Esophagus muscularis mucosa (tissue), 4 donors: ENCODE results near the gene CTRB1. TPM values are rescaled to one million over a fixed set of nuclear protein-coding genes. Genes with fewer than 3 reads are reported as not detected.
A peak's percentile ranks its signal among the peaks of the same experiment; 100 is the strongest.

Experiments
- DNase-seq: peaks from one replicate; pipeline ENCODE4 v3.0.0-alpha.2; 2017; ENCODE audit errors: extremely low spot score
- H3K27ac ChIP-seq, 4 donors: fragments of 200-600 bp; sonication (generic); replicated peaks in 1 of 4; 1 replicate in 3 of 4; 2 replicates in 1 of 4; pipeline ENCODE4 v1.5.1; 2016 to 2019; ENCODE audit warnings: mild to moderate bottlenecking in 1 of 4
- H3K27me3 ChIP-seq, 4 donors: fragments of 200-600 bp; sonication (generic); one replicate each; pipeline versions ENCODE4 v1.5.1 to v1.6.0; 2016 to 2019
- H3K36me3 ChIP-seq, 4 donors: fragments of 200-600 bp; sonication (generic); one replicate each; pipeline ENCODE4 v1.5.1; 2016 to 2019
- H3K4me1 ChIP-seq, 4 donors: fragments of 200-600 bp; sonication (generic); one replicate each; pipeline ENCODE4 v1.5.1; 2016 to 2019
- H3K4me3 ChIP-seq, 4 donors: fragments of 200-600 bp; sonication (generic); 1 replicate in 2 of 4; 2 replicates in 2 of 4; pipeline ENCODE4 v1.5.1; 2016 to 2019; ENCODE audit warnings: mild to moderate bottlenecking in 4 of 4, moderate library complexity in 1 of 4
- H3K9me3 ChIP-seq, 4 donors: fragments of 200-600 bp; sonication (generic); 1 replicate in 3 of 4; 2 replicates in 1 of 4; pipeline ENCODE4 v1.5.1; 2016 to 2019
- EP300 ChIP-seq: sonication (generic); formaldehyde crosslinking; IDR thresholded peaks from one replicate; pipeline ENCODE4 v1.6.1; 2017; ENCODE audit warnings: antibody characterized with exemption
- POLR2A ChIP-seq: fragments of 450-650 bp; IDR thresholded peaks from one replicate; pipeline ENCODE4 v1.6.1; 2017; ENCODE audit warnings: antibody characterized with exemption, moderate library complexity, mild to moderate bottlenecking, low read depth
- POLR2AphosphoS5 ChIP-seq, 2 donors: sonication (generic); formaldehyde crosslinking; IDR thresholded peaks; one replicate each; pipeline ENCODE4 v1.6.1; 2017; ENCODE audit warnings: antibody characterized with exemption in 2 of 2
- WGBS: methylation state at CpG from one replicate; pipeline ENCODE4 v1.1.5; 2018; 5-methylcytosine and 5-hydroxymethylcytosine counted together
- intact Hi-C: fragments of 100-400 bp; cut with DNase I; formaldehyde crosslinking; loops from one replicate; pipeline ENCODE4 v1.15.1; 2023
- total RNA-seq, 4 donors: library from RNA; depleted of rRNA; stranded (reverse); fragments of >200 nt; gene quantifications; one replicate each; pipeline versions ENCODE4 v1.1.0 to v1.2.1, GENCODE V29; 2016
- TF ChIP-seq, protein P1 (sequence below), 3 experiments: fragments of 200-600 bp in 2 of 3; fragments of 450-650 bp in 1 of 3; sonication (generic) in 2 of 3; IDR thresholded peaks; one replicate each; pipeline ENCODE4 v1.5.1; 2017 to 2019; ENCODE audit warnings: antibody characterized with exemption in 3 of 3, mild to moderate bottlenecking in 2 of 3, moderate library complexity in 1 of 3

CTRB1 gene
- total RNA-seq, 4 donors from 2014 or later, result not detected

DNA sequence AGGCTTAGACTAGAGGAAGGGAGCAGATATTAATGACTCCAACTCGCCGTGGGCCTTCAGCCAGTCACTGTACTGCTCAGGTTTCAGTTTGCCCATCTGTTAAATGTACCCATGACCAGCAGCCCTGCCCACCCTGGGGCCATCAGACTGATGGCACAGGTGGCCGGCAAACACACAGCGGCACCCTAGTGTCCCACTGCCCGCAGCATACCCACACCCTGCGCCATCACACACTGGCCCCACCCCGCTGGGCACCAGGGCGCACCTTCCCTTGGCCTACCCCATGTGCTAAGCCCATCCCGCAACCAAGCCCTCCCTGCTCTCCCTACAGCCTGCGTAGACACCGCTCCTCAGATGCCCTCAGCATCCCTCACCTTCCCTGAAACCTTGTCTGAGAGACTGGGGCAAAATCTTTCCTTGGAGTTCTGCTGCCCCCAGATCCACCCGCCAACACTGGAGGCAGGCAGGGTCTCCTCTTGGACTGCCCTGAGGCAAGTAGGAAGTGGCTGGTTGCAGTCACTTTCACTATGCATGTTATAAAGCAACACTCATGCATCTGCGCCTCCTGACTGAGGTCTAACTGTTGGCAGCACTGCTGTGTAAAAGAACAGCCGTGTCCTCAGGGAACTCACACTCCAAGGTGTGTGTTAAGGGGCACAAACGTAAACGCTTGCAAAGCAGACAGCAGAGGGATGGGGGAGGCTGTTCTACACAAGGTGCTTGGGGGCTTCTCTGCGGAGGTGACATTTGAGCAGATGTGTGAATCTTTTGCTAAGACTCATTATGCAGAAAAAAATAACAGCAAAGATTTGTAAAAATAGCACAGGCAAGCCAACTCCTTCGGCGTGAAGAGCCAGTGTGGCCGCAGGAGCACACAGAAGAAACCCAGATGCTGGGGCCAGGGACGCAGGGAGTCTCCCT is 39.4 kb downstream of the CTRB1 start:
- 70% methylated on average over 16 of the region's 21 CpGs for WGBS
- intact Hi-C loops, result no loop called here
- no peak overlapping the region for H3K4me3 ChIP-seq

DNA sequence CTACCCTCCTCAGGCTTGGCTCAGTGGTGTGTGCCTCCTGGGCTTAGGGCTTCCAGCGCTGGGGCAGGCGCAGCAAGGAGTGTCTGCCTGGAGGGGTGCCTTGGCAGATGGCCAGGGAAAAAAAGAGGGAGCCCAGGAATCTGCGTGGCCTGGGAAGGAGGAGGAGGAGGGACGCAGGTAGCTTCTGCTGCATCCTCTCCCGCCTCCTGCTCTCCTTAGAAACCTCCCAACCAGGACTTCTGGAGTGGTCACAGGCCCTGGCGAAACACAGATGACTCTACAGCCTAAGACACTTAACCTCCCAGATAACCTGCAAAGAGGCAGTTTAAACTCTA is 40.0 kb downstream of the CTRB1 start:
- no peak overlapping the region for H3K27ac ChIP-seq
- peaks cover 0 to 5% (median 0%) of the 10 kb centered on the region in 4 donors for H3K36me3 ChIP-seq
- intact Hi-C loops, result no loop called here
- WGBS, result 86% methylated on average over 4 of the region's 6 CpGs
- no peaks in the 10 kb centered on the region for H3K27me3 ChIP-seq
- TF ChIP-seq POLR2A (no peak), EP300 (no peak), POLR2AphosphoS5 (IDR thresholded peaks at IDR 0.05) (no peak)
- TF ChIP-seq, protein P1, sequence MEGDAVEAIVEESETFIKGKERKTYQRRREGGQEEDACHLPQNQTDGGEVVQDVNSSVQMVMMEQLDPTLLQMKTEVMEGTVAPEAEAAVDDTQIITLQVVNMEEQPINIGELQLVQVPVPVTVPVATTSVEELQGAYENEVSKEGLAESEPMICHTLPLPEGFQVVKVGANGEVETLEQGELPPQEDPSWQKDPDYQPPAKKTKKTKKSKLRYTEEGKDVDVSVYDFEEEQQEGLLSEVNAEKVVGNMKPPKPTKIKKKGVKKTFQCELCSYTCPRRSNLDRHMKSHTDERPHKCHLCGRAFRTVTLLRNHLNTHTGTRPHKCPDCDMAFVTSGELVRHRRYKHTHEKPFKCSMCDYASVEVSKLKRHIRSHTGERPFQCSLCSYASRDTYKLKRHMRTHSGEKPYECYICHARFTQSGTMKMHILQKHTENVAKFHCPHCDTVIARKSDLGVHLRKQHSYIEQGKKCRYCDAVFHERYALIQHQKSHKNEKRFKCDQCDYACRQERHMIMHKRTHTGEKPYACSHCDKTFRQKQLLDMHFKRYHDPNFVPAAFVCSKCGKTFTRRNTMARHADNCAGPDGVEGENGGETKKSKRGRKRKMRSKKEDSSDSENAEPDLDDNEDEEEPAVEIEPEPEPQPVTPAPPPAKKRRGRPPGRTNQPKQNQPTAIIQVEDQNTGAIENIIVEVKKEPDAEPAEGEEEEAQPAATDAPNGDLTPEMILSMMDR (IDR thresholded peaks at IDR 0.05), result no peak
- no peaks in the 10 kb centered on the region for H3K9me3 ChIP-seq
- no peak for DNase-seq
- no peak overlapping the region for H3K4me3 ChIP-seq
- H3K4me1 ChIP-seq, result peaks cover 82 to 96% (median 93%) of the 10 kb centered on the region in 4 donors

More for the DNA sequence above, 39.4 kb downstream of the CTRB1 start:
- no peak for TF ChIP-seq EP300
- no peak for TF ChIP-seq POLR2A
- TF ChIP-seq, protein P1 (IDR thresholded peaks at IDR 0.05), result no peak
- no peak for TF ChIP-seq POLR2AphosphoS5 (IDR thresholded peaks at IDR 0.05)
- no peak for DNase-seq
- Histone ChIP-seq H3K4me1 (peaks cover 82 to 96% (median 93%) of the 10 kb centered on the region in 4 donors), H3K36me3 (peaks cover 0 to 3% (median 0%) of the 10 kb centered on the region in 4 donors), H3K27ac (peak overlapping the region in 2 of 4 donors; percentile 69 to 91), H3K27me3 (no peaks in the 10 kb centered on the region), H3K9me3 (no peaks in the 10 kb centered on the region)

DNA sequence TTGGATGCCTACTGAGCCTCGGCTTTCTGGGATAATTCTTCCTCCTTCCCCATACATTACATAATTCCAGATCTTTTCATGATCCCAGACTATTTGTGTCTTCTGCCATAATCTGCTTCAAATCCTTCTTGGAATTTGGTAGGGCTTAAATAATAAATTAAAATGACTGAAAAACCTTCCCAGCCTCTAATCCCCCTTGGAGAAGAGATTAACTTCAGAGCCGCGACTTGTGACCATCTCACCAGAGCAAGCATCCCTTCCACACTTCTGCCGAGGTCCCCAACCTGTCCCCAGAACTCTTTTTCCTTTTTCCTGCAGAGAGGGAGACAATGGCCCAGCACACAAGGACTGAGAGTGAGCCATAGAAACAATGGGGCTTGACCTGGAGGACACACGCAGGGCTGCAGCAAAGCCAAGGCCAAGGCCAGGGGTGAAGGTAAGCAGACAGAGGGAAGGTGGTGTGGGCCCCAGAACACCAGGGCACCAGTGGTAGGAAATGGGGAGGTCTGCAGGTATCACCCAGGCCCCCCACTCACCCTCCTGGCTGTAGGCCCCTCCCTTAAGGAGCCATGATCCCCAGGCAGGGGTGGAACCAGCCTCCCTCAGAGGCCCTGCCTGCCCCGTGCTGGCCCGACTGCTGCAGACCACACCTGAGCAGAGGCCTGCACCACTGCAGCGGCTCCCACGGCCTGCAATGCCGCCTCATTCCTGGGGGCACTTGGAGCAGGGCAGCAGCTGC is 42.2 kb downstream of the CTRB1 start:
- H3K4me1 ChIP-seq, result peaks cover 72 to 90% (median 86%) of the 10 kb centered on the region in 4 donors
- no peak for DNase-seq
- WGBS, result 90% methylated on average over 10 of the region's 10 CpGs
- H3K36me3 ChIP-seq, result peaks cover 0 to 5% (median 0%) of the 10 kb centered on the region in 4 donors
- TF ChIP-seq EP300 (no peak), POLR2AphosphoS5 (IDR thresholded peaks at IDR 0.05) (no peak), POLR2A (no peak)
- TF ChIP-seq, protein P1 (IDR thresholded peaks at IDR 0.05), result no peak
- no peak overlapping the region for H3K27ac ChIP-seq
- H3K9me3 ChIP-seq, result no peaks in the 10 kb centered on the region
- intact Hi-C loops, result no loop called here
- no peaks in the 10 kb centered on the region for H3K27me3 ChIP-seq
- no peak overlapping the region for H3K4me3 ChIP-seq

DNA sequence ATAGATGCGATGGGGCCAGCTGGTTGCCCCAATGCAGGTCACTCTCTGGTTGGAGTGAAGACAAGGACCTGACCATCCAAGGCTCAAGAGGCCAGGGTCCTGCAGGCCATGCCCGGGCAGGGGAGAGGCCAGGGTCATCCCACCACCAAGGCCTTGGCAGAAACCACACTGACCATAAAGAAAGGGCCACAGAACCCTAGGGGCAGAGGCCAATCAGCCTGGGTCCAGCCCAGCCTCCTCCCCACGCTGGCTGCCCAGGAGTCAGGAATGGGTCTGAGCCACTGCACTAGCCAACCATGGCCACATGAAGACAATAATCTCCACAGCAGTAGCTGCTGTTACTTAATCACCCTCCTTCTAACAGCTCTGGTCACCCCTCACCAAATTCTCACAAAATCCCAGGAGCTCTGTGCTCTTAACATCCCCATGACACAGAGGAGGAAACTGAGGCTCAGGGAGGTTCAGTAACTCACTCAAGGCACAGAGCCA is 42.8 kb downstream of the CTRB1 start:
- Histone ChIP-seq H3K9me3 (no peaks in the 10 kb centered on the region), H3K4me3 (no peak overlapping the region), H3K4me1 (peaks cover 72 to 90% (median 86%) of the 10 kb centered on the region in 4 donors), H3K36me3 (peaks cover 0 to 5% (median 0%) of the 10 kb centered on the region in 4 donors), H3K27ac (peak overlapping the region in 3 of 4 donors; percentile 36 to 93 (median 91)), H3K27me3 (no peaks in the 10 kb centered on the region)
- intact Hi-C loops, result no loop called here
- TF ChIP-seq, protein P1 (IDR thresholded peaks at IDR 0.05), result no peak
- TF ChIP-seq POLR2AphosphoS5 (IDR thresholded peaks at IDR 0.05) (no peak), POLR2A (no peak), EP300 (no peak)
- WGBS, result no CpG with 5 or more reads among the region's 3 CpGs
- no peak for DNase-seq
